Measurements from ENCODE around the gene ARHGEF19. TPM values are rescaled to one million over a fixed set of nuclear protein-coding genes. Genes with fewer than 3 reads are reported as not detected.

Gene ARHGEF19
- total and polyA plus RNA-seq, 2 of the 13 experiments (the other 11 are each of a cell fraction or from before 2014, with no cell fraction given), result 1.7 to 1.8 TPM

GRCh38 chr1:16181887-16182719, 30.3 kb downstream of the ARHGEF19 start (continued):
- TF ChIP-seq ZNF574 (CRISPR knock-in tag; IDR thresholded peaks at IDR 0.05) (peak; percentile 55; the same call in 1 of the 2 replicates), ZNF567 (CRISPR knock-in tag; IDR thresholded peaks at IDR 0.05; ENCODE audit: borderline replicate concordance) (no peak), POGZ (CRISPR knock-in tag; IDR thresholded peaks at IDR 0.05) (no peak), GLMP (CRISPR knock-in tag; IDR thresholded peaks at IDR 0.05; ENCODE audit: borderline replicate concordance) (no peak), DNMT3B (CRISPR knock-in tag; conservative IDR thresholded peaks at IDR 0.05) (0 out of 2 replicates have a peak, but pooled peaks have one; percentile 33), ELF3 (CRISPR knock-in tag; IDR thresholded peaks at IDR 0.05) (peak; percentile 91), SSRP1 (CRISPR knock-in tag; IDR thresholded peaks at IDR 0.05) (no peak), CBX2 (IDR thresholded peaks at IDR 0.05; ENCODE audit: low read depth, low read length) (no peak), CBX2 (CRISPR knock-in tag; IDR thresholded peaks at IDR 0.05; ENCODE audit: low read depth) (no peak), YEATS2 (CRISPR knock-in tag; IDR thresholded peaks at IDR 0.05; ENCODE audit: borderline replicate concordance) (peak; percentile 63; the same call in 1 of the 2 replicates), ZNF670 (CRISPR knock-in tag; IDR thresholded peaks at IDR 0.05; ENCODE audit: borderline replicate concordance) (no peak), ZNF256 (CRISPR knock-in tag; conservative IDR thresholded peaks at IDR 0.05) (no peak), GPBP1L1 (CRISPR knock-in tag; IDR thresholded peaks at IDR 0.05) (no peak), ZNF251 (CRISPR knock-in tag; IDR thresholded peaks at IDR 0.05) (no peak), DPF2 (CRISPR knock-in tag; IDR thresholded peaks at IDR 0.05; ENCODE audit: borderline replicate concordance, low read depth) (peak; percentile 82), POLR2G (IDR thresholded peaks at IDR 0.05; ENCODE audit: low read depth, low read length) (peak; percentile 80), ESRRA (CRISPR knock-in tag; IDR thresholded peaks at IDR 0.05; ENCODE audit: low read depth) (peak; percentile 72; the same call in 1 of the 2 replicates), ZBTB1 (CRISPR knock-in tag; IDR thresholded peaks at IDR 0.05; ENCODE audit: borderline replicate concordance) (no peak), ZNF329 (CRISPR knock-in tag; IDR thresholded peaks at IDR 0.05; ENCODE audit: low read depth) (no peak), EZH2 (conservative IDR thresholded peaks at IDR 0.05; ENCODE audit: low read depth, low read length) (no peak), HNRNPLL (IDR thresholded peaks at IDR 0.05; ENCODE audit: low read depth, low read length, poor library complexity, severe bottlenecking) (peak; percentile 30), EP300 (IDR thresholded peaks at IDR 0.05; ENCODE audit: low read depth in 2 of 2, low read length in 2 of 2) (peak; percentile 15 to 76; a peak in 3 of 4 replicates), EP300 (CRISPR knock-in tag; IDR thresholded peaks at IDR 0.05; ENCODE audit: borderline replicate concordance) (no peak; the same call in 1 of the 2 replicates), GATAD2A (CRISPR knock-in tag; IDR thresholded peaks at IDR 0.05) (peak; percentile 87)

Data from HepG2 (cell line).